ENCODE data around the gene SLC25A31.

DNA sequence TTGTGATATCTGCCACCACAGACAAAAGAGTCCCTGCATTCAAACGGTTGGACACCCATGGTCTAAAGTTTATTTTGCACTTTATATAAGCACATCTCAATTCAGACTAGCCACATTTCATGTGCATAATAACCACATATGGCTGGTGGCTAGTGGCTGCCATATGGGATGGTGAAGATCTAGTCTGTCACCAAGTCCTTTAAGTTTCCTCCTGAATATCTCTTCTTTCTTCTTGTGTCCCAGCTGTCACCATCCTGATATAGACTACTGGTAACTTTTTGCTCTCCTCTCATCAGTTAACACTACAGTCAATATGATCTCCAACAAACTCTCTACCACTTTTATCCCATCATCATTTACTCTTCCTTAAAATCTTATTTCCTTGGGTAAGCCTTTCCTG is 61.2 kb downstream of the SLC25A31 start:
- TF ChIP-seq ZKSCAN1 (IDR thresholded peaks at IDR 0.05; ENCODE audit: low read length) (no peak), ZNF263 (CRISPR knock-in tag; IDR thresholded peaks at IDR 0.05) (no peak)

Data from HepG2 (cell line).